Cortex of kidney (tissue), 1 donor: ENCODE measurements around the gene FAM9A.

Experiments used
- DNase-seq: peaks from one replicate; lab custom pipeline; 2025; lab: John Stamatoyannopoulos, UW

The FAM9A gene

GRCh38 chrX:8801041-8801599 is at the start of gene FAM9A:
Gene FAM9A (minus strand): TSS chrX:8801383. CDS start chrX:8800171, 1,212 bp downstream.
- no peak for DNase-seq

GRCh38 chrX:8850478-8850877 is 49.3 kb upstream of the FAM9A start:
- DNase-seq = no peak

GRCh38 chrX:8849945-8850344 is 48.8 kb upstream of the FAM9A start:
- DNase-seq = no peak

- DNase-seq = no peak
Observed at GRCh38 chrX:8849458-8849857, 48.3 kb upstream of the FAM9A start.

GRCh38 chrX:8848911-8849310 is 47.7 kb upstream of the FAM9A start:
- DNase-seq = no peak

GRCh38 chrX:8848441-8848840 is 47.3 kb upstream of the FAM9A start:
- no peak for DNase-seq

- no peak for DNase-seq
Observed at GRCh38 chrX:8847360-8847759, 46.2 kb upstream of the FAM9A start.

GRCh38 chrX:8846266-8846665 is 45.1 kb upstream of the FAM9A start:
- DNase-seq = no peak

GRCh38 chrX:8845469-8845868 is 44.3 kb upstream of the FAM9A start:
- no peak for DNase-seq

- DNase-seq = no peak
Observed at GRCh38 chrX:8845060-8845459, 43.9 kb upstream of the FAM9A start.

- no peak for DNase-seq
Observed at GRCh38 chrX:8844157-8844556, 43.0 kb upstream of the FAM9A start.

GRCh38 chrX:8841911-8842310 is 40.7 kb upstream of the FAM9A start:
- DNase-seq = no peak

- DNase-seq = no peak
Observed at GRCh38 chrX:8834392-8834791, 33.2 kb upstream of the FAM9A start.

- no peak for DNase-seq
Observed at GRCh38 chrX:8832582-8833378, 31.6 kb upstream of the FAM9A start.

- DNase-seq = no peak
Observed at GRCh38 chrX:8823698-8824097, 22.5 kb upstream of the FAM9A start.

GRCh38 chrX:8822002-8822401 is 20.8 kb upstream of the FAM9A start:
- DNase-seq = no peak

- DNase-seq = no peak
Observed at GRCh38 chrX:8820910-8821527, 19.8 kb upstream of the FAM9A start.

- DNase-seq = no peak
Observed at GRCh38 chrX:8815460-8816065, 14.4 kb upstream of the FAM9A start.

- no peak for DNase-seq
Observed at GRCh38 chrX:8813036-8813435, 11.9 kb upstream of the FAM9A start.

GRCh38 chrX:8811611-8812010 is 10.4 kb upstream of the FAM9A start:
- no peak for DNase-seq

GRCh38 chrX:8808661-8809060 is 7.5 kb upstream of the FAM9A start:
- no peak for DNase-seq

- no peak for DNase-seq
Observed at GRCh38 chrX:8805974-8806373, 4.8 kb upstream of the FAM9A start.

- DNase-seq = no peak
Observed at GRCh38 chrX:8805046-8805445, 3.9 kb upstream of the FAM9A start.
